T47D (cell line): ENCODE data around the gene CHCHD5.

Source experiments
- DNase-seq, 2 experiments: peaks; one replicate each; pipeline versions ENCODE4 v3.0.0 to v3.0.0-alpha.2; 2011 to 2012; ENCODE audit warnings: low read depth in 1 of 2, low spot score in 1 of 2
- JUND ChIP-seq: IDR thresholded peaks from 2 replicates; pipeline ENCODE4 v1.6.1; 2012; ENCODE audit warnings: low read depth
- in situ Hi-C: cut with HindIII; loops from 2 replicates; pipeline ENCODE4 v1.10.0; 2016; ENCODE audit warnings: low sequenced_read_pairs, low pct_unique_long_range_greater_than_20kb

The CHCHD5 gene

GRCh38 chr2:112621790-112622527 is 37.5 kb downstream of the CHCHD5 start:
- TF ChIP-seq JUND, result no peak
- DNase-seq, result peak in 1 of 2 experiments; percentile 39
- in situ Hi-C loops, result no loop called here

GRCh38 chr2:112622528-112622849 is 38.1 kb downstream of the CHCHD5 start:
- no peak for DNase-seq
- in situ Hi-C loops, result no loop called here
- no peak for TF ChIP-seq JUND

GRCh38 chr2:112623913-112624777 is 39.7 kb downstream of the CHCHD5 start:
- in situ Hi-C loops, result no loop called here
- no peak for DNase-seq
- no peak for TF ChIP-seq JUND

- no peak for DNase-seq
- in situ Hi-C loops, result no loop called here
- no peak for TF ChIP-seq JUND
These were observed 41.2 kb downstream of the CHCHD5 start for GRCh38 chr2:112625474-112626114.

GRCh38 chr2:112626604-112627059 is 42.2 kb downstream of the CHCHD5 start:
- TF ChIP-seq JUND, result no peak
- in situ Hi-C loops, result no loop called here
- DNase-seq, result peak in 1 of 2 experiments; percentile 62

- in situ Hi-C loops, result no loop called here
- DNase-seq, result no peak
- TF ChIP-seq JUND, result no peak
These were observed 42.9 kb downstream of the CHCHD5 start for GRCh38 chr2:112627060-112628040.

- in situ Hi-C loops, result no loop called here
- TF ChIP-seq JUND, result no peak
- DNase-seq, result no peak
These were observed 44.8 kb downstream of the CHCHD5 start for GRCh38 chr2:112629224-112629623.

GRCh38 chr2:112629823-112630222 is 45.4 kb downstream of the CHCHD5 start:
- no peak for TF ChIP-seq JUND
- no peak for DNase-seq
- in situ Hi-C loops, result no loop called here

GRCh38 chr2:112630268-112630667 is 45.9 kb downstream of the CHCHD5 start:
- TF ChIP-seq JUND, result no peak
- no peak for DNase-seq
- in situ Hi-C loops, result no loop called here

- DNase-seq, result no peak
- TF ChIP-seq JUND, result no peak
- in situ Hi-C loops, result no loop called here
These were observed 49.3 kb downstream of the CHCHD5 start for GRCh38 chr2:112633708-112634107.

GRCh38 chr2:112634153-112634873 is 49.9 kb downstream of the CHCHD5 start:
- in situ Hi-C loops, result no loop called here
- DNase-seq, result no peak
- TF ChIP-seq JUND, result no peak
